ENCODE results near the gene SRRM1. TPM values are rescaled to one million over a fixed set of nuclear protein-coding genes. Genes with fewer than 3 reads are reported as not detected.

SRRM1 gene
- total RNA-seq, 1 experiment from 2014 or later = 124 TPM

DNA sequence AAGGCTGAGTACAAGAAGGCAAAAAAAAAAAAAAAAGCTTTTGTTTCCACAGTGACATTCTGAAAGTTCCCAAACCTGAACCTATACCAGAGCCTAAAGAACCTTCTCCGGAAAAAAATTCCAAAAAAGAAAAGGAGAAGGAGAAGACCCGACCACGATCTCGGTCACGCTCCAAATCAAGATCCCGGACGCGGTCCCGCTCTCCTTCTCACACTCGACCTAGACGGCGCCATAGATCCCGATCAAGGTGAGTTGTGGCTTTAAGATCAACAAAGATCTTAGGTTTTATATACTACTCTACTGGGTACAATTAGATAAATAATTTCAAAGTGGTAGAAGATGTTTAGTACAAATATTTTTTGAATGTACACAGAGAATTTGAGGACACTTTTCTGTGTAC lies 9.3 kb downstream of the SRRM1 start:
- H3K4me1 ChIP-seq (replicated peaks; ENCODE audit: insufficient read depth) = no peaks in the 10 kb centered on the region
- H3K79me2 ChIP-seq (ENCODE audit: low read depth) = peaks cover 37% of the 10 kb centered on the region
- H4K20me1 ChIP-seq (ENCODE audit: insufficient read depth) = peaks cover 16% of the 10 kb centered on the region
- CTCF ChIA-PET = no interaction called here
- no peak overlapping the region for H2AFZ ChIP-seq
- no peak for TF ChIP-seq EZH2 (IDR thresholded peaks at IDR 0.05; ENCODE audit: low read depth)
- TF ChIP-seq, protein P1, sequence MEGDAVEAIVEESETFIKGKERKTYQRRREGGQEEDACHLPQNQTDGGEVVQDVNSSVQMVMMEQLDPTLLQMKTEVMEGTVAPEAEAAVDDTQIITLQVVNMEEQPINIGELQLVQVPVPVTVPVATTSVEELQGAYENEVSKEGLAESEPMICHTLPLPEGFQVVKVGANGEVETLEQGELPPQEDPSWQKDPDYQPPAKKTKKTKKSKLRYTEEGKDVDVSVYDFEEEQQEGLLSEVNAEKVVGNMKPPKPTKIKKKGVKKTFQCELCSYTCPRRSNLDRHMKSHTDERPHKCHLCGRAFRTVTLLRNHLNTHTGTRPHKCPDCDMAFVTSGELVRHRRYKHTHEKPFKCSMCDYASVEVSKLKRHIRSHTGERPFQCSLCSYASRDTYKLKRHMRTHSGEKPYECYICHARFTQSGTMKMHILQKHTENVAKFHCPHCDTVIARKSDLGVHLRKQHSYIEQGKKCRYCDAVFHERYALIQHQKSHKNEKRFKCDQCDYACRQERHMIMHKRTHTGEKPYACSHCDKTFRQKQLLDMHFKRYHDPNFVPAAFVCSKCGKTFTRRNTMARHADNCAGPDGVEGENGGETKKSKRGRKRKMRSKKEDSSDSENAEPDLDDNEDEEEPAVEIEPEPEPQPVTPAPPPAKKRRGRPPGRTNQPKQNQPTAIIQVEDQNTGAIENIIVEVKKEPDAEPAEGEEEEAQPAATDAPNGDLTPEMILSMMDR (conservative IDR thresholded peaks at IDR 0.05) = no peak
- no peak overlapping the region for H3K27ac ChIP-seq
- no peak overlapping the region for H3K4me3 ChIP-seq
- no peaks in the 10 kb centered on the region for H3K9me2 ChIP-seq (ENCODE audit: insufficient read depth)
- intact Hi-C loops (cut with micrococcal nuclease; ENCODE audit: unreplicated experiment) = no loop called here
- no peaks in the 10 kb centered on the region for H3K9me3 ChIP-seq (ENCODE audit: insufficient read depth, low read depth)
- peaks cover 57% of the 10 kb centered on the region for H3K36me3 ChIP-seq (ENCODE audit: low read depth)
- no peak for DNase-seq
- H3F3A ChIP-seq (ENCODE audit: insufficient read depth, low read depth) = peaks cover 31% of the 10 kb centered on the region; the same call in 1 of the 2 replicates
- no peak overlapping the region for H3K4me2 ChIP-seq
- BruUV-seq (replicated peaks) = no TSS peak
- POLR2A ChIA-PET (ENCODE audit: unreplicated experiment) = interaction anchor here (0.6 kb wide), 1 partner anchor 165 kb away, joined by 6 read pairs; no protein-coding TSS in a partner anchor
- no peaks in the 10 kb centered on the region for H3K27me3 ChIP-seq (ENCODE audit: insufficient read depth, low read depth)

DNA sequence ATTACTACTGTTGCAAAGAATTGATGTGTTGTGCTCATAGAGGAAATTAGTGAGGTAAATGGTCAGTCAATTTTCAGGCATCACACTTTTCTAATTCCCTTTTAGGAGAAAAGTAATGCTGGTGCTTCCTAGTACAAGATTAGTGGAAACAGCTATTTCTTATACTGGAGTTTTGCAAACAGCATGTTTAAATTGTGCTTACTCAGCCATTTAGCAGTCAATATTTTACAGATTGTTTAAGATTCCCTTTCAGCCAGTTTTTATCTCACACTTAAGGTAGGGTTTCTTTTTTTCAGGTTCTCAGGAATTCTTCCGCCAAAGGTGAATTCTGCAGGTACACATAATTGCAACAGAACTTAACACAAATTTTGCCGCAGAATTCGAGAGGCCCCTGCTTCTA lies 10.9 kb downstream of the SRRM1 start:
- H3K9me3 ChIP-seq (ENCODE audit: insufficient read depth, low read depth) = no peaks in the 10 kb centered on the region
- H3K27ac ChIP-seq = no peak overlapping the region
- ChIA-PET CTCF (interaction anchor here (0.6 kb wide), 1 partner anchor 20 kb away, joined by 3 read pairs; no protein-coding TSS in a partner anchor), POLR2A (ENCODE audit: unreplicated experiment) (no interaction called here)
- H3K4me2 ChIP-seq = no peak overlapping the region
- peaks cover 36% of the 10 kb centered on the region for H3K79me2 ChIP-seq (ENCODE audit: low read depth)
- intact Hi-C loops (cut with micrococcal nuclease; ENCODE audit: unreplicated experiment) = no loop called here
- no peaks in the 10 kb centered on the region for H3K4me1 ChIP-seq (replicated peaks; ENCODE audit: insufficient read depth)
- H3F3A ChIP-seq (ENCODE audit: insufficient read depth, low read depth) = peaks cover 30% of the 10 kb centered on the region; the same call in 1 of the 2 replicates
- TF ChIP-seq, protein P1 (conservative IDR thresholded peaks at IDR 0.05) = no peak
- no peak for TF ChIP-seq EZH2 (IDR thresholded peaks at IDR 0.05; ENCODE audit: low read depth)
- no peak for DNase-seq
- no peaks in the 10 kb centered on the region for H3K27me3 ChIP-seq (ENCODE audit: insufficient read depth, low read depth)
- H3K4me3 ChIP-seq = no peak overlapping the region
- H2AFZ ChIP-seq = no peak overlapping the region
- no TSS peak for BruUV-seq (replicated peaks)
- H3K36me3 ChIP-seq (ENCODE audit: low read depth) = peaks cover 48% of the 10 kb centered on the region
- no peaks in the 10 kb centered on the region for H3K9me2 ChIP-seq (ENCODE audit: insufficient read depth)
- H4K20me1 ChIP-seq (ENCODE audit: insufficient read depth) = peaks cover 14% of the 10 kb centered on the region

DNA sequence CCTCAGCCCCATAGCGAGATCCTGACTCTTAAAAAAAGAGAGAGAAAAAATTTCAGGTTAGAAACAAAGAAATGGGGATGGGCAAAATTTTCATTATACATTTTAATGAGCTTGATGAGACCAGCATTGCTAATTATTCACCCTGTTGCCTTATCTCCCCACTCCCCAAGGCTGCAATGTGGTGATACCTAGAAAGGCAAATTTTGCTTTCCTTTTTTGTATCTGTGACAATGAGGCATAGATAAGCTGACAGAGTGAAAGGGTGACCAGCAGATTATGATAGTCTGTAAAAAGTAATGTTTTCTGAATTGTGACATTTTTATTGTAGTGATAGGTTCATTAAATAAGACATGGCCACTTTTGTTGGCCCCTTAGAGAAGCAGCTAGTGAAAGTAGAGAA lies 12.9 kb downstream of the SRRM1 start:
- H3K4me1 ChIP-seq (replicated peaks; ENCODE audit: insufficient read depth) = no peaks in the 10 kb centered on the region
- no peak for TF ChIP-seq EZH2 (IDR thresholded peaks at IDR 0.05; ENCODE audit: low read depth)
- TF ChIP-seq, protein P1 (conservative IDR thresholded peaks at IDR 0.05) = no peak
- no peaks in the 10 kb centered on the region for H3K27me3 ChIP-seq (ENCODE audit: insufficient read depth, low read depth)
- POLR2A ChIA-PET (ENCODE audit: unreplicated experiment) = interaction anchor here (0.6 kb wide), 1 partner anchor 243 kb away, joined by 5 read pairs; the partner anchor contains the start of gene STPG1
- BruUV-seq (replicated peaks) = no TSS peak
- peaks cover 36% of the 10 kb centered on the region for H3K36me3 ChIP-seq (ENCODE audit: low read depth)
- intact Hi-C loops (cut with micrococcal nuclease; ENCODE audit: unreplicated experiment) = no loop called here
- H2AFZ ChIP-seq = no peak overlapping the region
- no peak for DNase-seq
- CTCF ChIA-PET = no interaction called here
- H3K9me2 ChIP-seq (ENCODE audit: insufficient read depth) = no peaks in the 10 kb centered on the region
- no peak overlapping the region for H3K4me3 ChIP-seq
- no peaks in the 10 kb centered on the region for H3K9me3 ChIP-seq (ENCODE audit: insufficient read depth, low read depth)
- H3K27ac ChIP-seq = no peak overlapping the region
- H3K4me2 ChIP-seq = no peak overlapping the region
- peaks cover 26% of the 10 kb centered on the region for H4K20me1 ChIP-seq (ENCODE audit: insufficient read depth)
- peaks cover 32% of the 10 kb centered on the region; the same call in 1 of the 2 replicates for H3F3A ChIP-seq (ENCODE audit: insufficient read depth, low read depth)
- H3K79me2 ChIP-seq (ENCODE audit: low read depth) = peaks cover 32% of the 10 kb centered on the region
